ENCODE data around the gene ANKS1B.

The ANKS1B gene

DNA sequence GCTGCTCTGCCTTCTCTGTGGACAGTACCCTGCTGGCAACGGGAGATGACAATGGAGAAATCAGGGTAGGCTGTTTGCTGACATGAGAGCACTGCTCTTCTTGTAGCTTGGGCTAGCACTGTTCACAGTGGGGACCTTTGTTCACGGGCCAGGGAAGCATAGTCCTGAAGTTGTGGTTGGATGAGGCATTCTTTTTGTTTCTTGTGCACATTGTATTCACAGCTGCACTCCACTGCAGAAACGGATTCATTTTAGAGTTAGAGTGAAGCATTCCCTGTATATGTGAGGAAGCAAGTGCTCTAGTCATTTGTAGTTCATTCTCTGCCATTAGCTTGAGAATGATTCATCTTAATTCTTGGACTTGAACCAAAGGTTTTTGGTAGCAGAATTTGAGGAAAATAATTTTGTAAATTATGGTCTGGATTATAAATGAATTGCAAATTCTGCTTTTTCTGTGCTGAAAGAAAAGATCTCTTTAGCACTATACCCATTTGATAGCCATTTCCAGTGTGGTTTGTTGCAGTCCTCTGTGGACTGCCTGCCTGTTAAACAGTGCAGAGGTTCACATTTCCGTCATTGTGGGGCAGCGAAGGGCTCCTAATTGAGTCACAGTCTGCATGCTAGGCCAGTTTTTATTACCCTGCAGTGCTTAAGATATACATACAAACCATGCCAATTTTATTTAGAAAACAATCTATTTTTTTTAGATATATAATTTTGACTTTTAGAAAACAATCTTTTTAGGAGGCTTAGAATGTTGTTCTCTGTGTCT, 1259.1 kb downstream of the ANKS1B start:
- DNase-seq (ENCODE audit: low read depth): peak; percentile 78

GRCh38 chr12:98724384-98725155, 1260.2 kb downstream of the ANKS1B start:
- DNase-seq (ENCODE audit: low read depth): no peak

GRCh38 chr12:98721204-98721702, 1263.5 kb downstream of the ANKS1B start:
- no peak for DNase-seq (ENCODE audit: low read depth)

DNA sequence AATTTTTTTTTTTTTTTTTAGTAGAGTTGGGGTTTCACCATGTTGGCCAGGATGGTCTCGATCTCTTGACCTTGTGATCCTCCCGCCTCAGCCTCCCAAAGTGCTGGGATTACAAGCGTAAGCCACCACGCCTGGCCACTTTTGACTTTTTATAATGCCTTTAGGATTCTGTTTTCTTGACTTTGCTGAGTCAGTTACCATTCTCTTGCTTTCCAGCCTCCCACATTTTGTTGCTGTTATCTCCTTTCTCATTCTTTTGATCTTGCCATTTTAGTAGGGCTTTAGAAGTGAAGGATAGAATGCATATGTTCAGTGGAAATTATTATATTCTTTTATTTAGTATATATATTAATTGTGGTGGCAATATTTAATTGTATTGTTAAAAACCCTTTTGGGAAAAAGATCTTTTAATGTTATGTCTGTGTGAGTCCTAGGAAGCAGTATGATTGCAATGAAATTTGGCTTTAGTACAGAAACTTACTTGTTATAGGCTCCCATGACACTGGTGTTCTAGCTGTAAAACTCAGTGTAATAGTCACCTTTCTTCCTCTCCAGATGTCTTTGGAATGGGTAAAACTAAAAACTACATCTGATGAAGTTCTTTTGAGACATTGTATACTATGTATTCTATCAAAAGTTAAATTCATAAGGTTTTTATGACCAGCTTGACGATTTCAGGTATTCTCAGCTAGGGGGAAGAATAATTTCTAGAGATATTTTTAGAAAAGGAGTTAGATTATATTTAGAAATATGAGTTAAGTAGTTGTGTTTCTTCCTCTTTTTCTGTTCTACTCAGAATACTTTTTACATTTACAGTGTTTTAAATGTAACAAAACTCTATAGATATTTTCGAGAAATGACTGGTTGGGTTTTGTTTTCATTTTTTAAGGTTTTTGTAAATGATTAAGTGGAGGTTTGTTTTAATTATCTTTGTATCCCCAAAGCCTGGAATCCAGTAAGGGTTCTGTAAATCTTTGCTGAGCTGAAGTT, 1264.9 kb downstream of the ANKS1B start:
- no peak for DNase-seq (ENCODE audit: low read depth)

DNA sequence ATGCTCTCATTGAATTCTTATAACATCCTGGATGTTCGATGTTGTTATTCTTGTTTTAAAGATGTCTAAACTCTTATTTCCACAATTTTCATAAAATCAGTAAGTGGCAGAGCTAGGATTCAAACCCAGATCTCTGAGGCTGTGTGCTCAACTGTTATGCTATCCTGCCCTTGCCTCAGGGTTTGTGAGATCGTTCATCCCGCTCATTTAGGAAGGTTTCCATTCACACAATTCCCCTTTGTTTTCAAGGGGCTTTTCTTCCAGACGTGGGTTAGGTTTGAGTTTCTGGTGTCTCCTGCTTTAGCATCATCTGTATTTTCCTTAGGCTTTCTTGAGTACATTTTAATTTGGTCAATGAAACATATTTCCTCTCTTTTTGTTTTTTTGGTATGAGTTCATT, 1270.3 kb downstream of the ANKS1B start:
- DNase-seq (ENCODE audit: low read depth): no peak

GRCh38 chr12:98709022-98709421, 1275.7 kb downstream of the ANKS1B start:
- DNase-seq (ENCODE audit: low read depth): no peak

DNA sequence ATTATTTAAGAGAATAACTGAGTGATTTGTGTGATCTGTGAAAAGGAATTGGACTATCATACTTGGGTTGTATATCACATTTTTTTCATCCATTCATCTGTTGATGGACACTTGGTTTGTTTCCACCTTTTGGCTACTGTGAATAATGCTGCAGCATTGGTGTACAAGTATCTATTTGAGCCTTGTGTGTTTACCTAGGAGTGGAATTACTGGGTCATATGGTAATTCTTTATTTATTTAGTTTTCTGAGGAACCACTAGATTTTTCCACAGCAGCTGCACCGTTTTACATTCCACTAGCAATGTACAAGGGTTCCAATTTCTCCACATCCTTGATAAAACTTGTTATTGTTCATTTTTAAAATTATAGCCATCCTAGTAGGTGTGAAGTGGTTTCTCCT, 1283.6 kb downstream of the ANKS1B start:
- peak; percentile 63 for DNase-seq (ENCODE audit: low read depth)

DNA sequence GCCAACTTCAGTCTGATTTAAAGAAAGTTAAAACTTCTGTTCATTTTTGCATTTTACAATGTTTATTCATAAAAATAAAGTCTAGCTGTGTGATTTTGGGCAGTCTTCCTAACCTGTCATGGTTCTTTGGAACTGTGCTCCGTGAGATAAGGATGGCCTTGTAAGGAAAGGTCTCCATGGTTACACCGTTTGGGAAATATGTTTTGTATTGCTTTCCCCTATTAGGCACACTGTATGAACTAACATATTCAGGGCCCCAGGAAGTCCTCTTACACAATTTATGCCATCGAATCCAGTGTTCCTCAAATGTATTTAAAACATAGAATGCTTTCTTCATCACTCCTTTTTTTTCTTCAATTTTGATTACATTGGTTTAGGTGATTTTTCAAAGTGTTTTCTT, 1285.2 kb downstream of the ANKS1B start:
- DNase-seq (ENCODE audit: low read depth): peak; percentile 35

DNA sequence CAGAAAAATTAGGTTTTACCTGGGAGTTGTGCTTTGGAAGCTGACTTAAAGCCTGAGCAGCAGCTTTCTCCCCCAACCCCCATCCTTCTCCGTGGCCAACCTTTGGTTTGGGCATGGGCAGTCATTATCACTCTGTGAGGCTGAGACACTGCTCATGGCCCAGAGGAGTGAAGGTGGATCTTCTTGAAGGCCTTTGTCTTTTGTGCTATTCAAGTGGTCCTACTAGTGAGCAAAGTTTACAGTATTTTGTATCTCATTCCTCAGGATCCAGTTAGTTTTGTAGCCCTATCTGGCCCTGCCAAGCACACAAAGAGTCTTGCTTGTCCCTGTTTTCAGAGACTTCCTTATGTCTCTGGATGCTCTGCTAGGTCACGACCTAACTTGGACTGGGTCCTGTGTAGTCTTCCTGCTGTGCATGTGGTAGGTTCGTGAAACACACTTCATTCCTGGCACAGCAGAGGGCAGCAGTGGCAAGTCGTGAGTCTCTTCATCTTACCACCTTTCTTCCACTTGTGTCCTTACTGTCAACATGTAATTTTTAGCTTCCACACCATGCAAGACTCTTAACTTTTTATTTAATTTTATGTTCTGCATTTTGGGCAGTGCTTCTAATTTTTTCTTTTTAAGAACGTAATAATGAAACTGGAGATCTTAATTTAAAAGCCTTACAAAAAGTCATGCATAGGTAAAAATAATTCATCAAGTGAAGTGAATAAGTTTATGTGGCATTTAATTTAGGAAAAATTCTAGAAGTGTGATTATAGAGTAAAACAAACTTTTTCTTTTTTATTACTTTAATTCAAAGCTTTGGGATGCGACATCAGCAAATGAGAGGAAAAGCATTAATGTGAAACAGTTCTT, 1285.9 kb downstream of the ANKS1B start:
- DNase-seq (ENCODE audit: low read depth): peak; percentile 72

- no peak for DNase-seq (ENCODE audit: low read depth)
Measured at GRCh38 chr12:98697209-98697608, 1287.5 kb downstream of the ANKS1B start.

- peak; percentile 40 for DNase-seq (ENCODE audit: low read depth)
Measured at GRCh38 chr12:98696036-98696646, 1288.6 kb downstream of the ANKS1B start.

GRCh38 chr12:98691351-98691750, 1293.4 kb downstream of the ANKS1B start:
- DNase-seq (ENCODE audit: low read depth): no peak

- peak; percentile 25 for DNase-seq (ENCODE audit: low read depth)
Measured at GRCh38 chr12:98686603-98687002, 1298.1 kb downstream of the ANKS1B start.
